HUES64 (cell line): ENCODE results near the gene RFX4.

ENCODE experiments used
- H3K27ac ChIP-seq: 2 replicates; pipeline ENCODE4 v1.7.0; 2013; ENCODE audit warnings: low read depth, low read length, inconsistent platforms
- H3K27me3 ChIP-seq: 2 replicates; pipeline ENCODE4 v1.6.1; 2013; ENCODE audit warnings: mild to moderate bottlenecking, low read length; ENCODE audit not compliant: insufficient read depth
- H3K36me3 ChIP-seq: 2 replicates; pipeline ENCODE4 v1.6.1; 2013; ENCODE audit warnings: mild to moderate bottlenecking, low read length; ENCODE audit not compliant: insufficient read depth
- H3K4me1 ChIP-seq: 2 replicates; pipeline ENCODE4 v1.6.1; 2013; ENCODE audit warnings: mild to moderate bottlenecking, low read length, moderate library complexity; ENCODE audit not compliant: insufficient read depth
- H3K4me3 ChIP-seq: 2 replicates; pipeline ENCODE4 v1.5.1; 2013; ENCODE audit warnings: mild to moderate bottlenecking, low read length, moderate library complexity
- H3K9ac ChIP-seq: 2 replicates; pipeline ENCODE4 v1.6.1; 2013; ENCODE audit warnings: mild to moderate bottlenecking, low read depth, low read length
- H3K9me3 ChIP-seq: 2 replicates; pipeline ENCODE4 v1.6.1; 2013; ENCODE audit warnings: low read depth, low read length; ENCODE audit not compliant: insufficient read depth
- WGBS: fragments of 150-250, 120-280 bp; methylation state at CpG from one replicate; pipeline ENCODE4 v1.1.7; 2013; ENCODE audit warnings: missing lambda C conversion rate; 5-methylcytosine and 5-hydroxymethylcytosine counted together

RFX4 gene

GRCh38 chr12:106733660-106734059, 150.9 kb downstream of the RFX4 start:
- Histone ChIP-seq H3K27me3 (no peaks in the 10 kb centered on the region), H3K4me1 (0 out of 2 replicates have a peak, but pooled peaks cover 4% of the 10 kb centered on the region), H3K9ac (no peak overlapping the region), H3K4me3 (no peak overlapping the region), H3K27ac (no peak overlapping the region), H3K36me3 (no peaks in the 10 kb centered on the region), H3K9me3 (no peaks in the 10 kb centered on the region)
- WGBS: 85% methylated on average over 4 of the region's 4 CpGs

DNA sequence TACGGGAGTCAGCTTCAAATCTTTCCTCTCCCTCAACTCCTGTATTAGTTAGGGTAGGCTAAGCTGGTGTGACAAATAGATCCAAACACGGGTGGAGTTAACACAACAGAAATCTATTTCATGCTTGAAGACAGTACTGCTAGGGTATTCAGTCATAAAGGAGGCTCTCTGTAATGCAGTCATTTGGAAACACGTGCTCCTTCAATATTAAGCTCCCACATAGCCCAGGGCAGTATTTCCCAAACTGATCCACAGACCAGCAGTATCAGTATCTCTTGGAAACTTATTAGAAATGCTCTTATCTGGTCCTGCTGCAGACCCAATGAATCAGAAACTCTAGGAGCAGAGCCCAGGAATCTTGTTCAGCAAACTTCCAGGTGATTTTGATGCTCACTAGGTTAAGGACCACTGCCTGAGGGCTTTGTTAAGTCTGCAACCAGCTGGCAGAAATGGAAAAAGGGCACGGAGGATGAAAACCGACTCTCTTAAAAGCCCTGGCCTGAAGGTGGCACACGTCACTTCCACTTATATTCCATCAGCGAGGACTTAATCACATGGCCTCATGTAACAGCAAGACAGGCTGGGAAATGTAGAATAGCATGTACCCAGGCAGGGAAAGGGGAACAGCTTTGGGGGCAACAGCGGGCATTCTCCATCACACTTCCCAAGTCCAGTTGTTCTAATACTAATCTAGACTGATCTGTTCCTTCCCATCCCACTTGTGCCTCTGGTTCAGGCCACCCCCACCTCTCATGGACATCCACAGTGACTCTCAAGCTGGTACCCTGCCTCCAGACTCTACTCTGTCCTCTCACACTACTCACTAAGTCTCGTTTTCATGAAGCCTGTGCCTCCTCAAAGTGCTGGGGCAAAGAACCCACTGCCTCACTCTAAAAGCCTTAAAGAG, 153.5 kb downstream of the RFX4 start:
- Histone ChIP-seq H3K9me3 (no peaks in the 10 kb centered on the region), H3K4me3 (no peak overlapping the region), H3K27me3 (no peaks in the 10 kb centered on the region), H3K27ac (no peak overlapping the region), H3K36me3 (no peaks in the 10 kb centered on the region), H3K9ac (no peak overlapping the region), H3K4me1 (peaks cover 21% of the 10 kb centered on the region)
- 89% methylated on average over 8 of the region's 9 CpGs for WGBS

- Histone ChIP-seq H3K27ac (no peak overlapping the region), H3K9me3 (no peaks in the 10 kb centered on the region), H3K36me3 (no peaks in the 10 kb centered on the region), H3K9ac (no peak overlapping the region), H3K27me3 (no peaks in the 10 kb centered on the region), H3K4me3 (no peak overlapping the region), H3K4me1 (peaks cover 42% of the 10 kb centered on the region)
- WGBS: 90% methylated on average over 3 of the region's 4 CpGs
Observed at GRCh38 chr12:106739318-106739717, 156.5 kb downstream of the RFX4 start.

DNA sequence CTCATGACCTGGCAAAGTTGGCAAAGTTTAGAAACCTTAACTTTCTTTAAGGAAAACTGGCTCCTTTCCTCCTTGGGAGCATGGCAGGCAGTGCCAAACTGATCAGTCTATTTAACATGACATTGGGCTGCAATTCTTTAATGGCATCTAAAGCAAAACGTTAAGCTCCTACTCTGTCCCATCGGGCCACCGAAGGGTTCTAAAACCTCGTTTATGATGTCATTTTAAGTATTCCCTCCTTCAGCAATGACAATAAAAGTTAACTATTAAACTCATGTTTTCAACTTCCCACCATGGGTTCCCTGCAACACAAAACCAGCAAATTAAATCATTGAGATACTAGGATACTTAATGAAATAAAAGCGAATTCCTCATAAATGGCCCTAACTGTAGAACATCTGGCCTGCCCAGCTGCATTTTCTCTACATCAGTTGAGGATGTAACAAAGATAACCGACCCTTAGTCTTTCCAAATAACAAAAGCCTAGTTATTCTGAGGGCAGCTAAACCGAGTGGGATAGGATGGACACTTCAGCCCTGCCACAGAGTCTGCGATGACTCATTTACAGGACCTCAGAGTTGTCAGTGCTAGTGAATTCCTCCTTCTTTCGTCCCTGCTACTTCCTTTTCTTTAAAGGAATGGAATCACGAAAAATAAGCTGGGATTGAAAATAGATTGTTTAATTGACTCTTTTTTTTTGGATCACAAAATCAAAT, 157.2 kb downstream of the RFX4 start:
- no peak overlapping the region for H3K9ac ChIP-seq
- H3K36me3 ChIP-seq: no peaks in the 10 kb centered on the region
- peaks cover 47% of the 10 kb centered on the region for H3K4me1 ChIP-seq
- no peaks in the 10 kb centered on the region for H3K27me3 ChIP-seq
- no peak overlapping the region for H3K4me3 ChIP-seq
- 58% methylated on average over 9 of the region's 10 CpGs for WGBS
- no peak overlapping the region for H3K27ac ChIP-seq
- H3K9me3 ChIP-seq: no peaks in the 10 kb centered on the region

DNA sequence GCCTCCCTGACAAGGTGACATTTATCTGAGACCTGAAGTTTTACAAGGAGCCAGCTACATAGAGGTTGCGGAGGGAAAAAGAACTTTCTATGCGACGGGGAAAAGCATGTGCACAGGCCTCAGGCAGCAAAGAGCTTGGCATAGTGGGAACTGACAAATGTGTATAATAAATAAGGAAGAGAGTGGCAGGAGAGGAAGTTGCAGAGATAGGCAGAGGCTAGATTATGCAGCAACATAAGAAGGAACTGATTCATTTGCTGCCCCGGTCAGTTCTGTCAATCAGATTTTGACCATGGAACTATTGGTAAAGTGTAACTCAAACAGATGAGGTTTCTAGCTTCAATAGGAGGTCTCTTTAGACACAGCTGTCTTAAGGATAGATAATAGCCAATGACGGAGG, 158.0 kb downstream of the RFX4 start:
- WGBS: 94% methylated on average over 5 of the region's 5 CpGs
- no peaks in the 10 kb centered on the region for H3K27me3 ChIP-seq
- no peak overlapping the region for H3K27ac ChIP-seq
- H3K9ac ChIP-seq: no peak overlapping the region
- H3K36me3 ChIP-seq: no peaks in the 10 kb centered on the region
- peaks cover 50% of the 10 kb centered on the region for H3K4me1 ChIP-seq
- H3K4me3 ChIP-seq: no peak overlapping the region
- no peaks in the 10 kb centered on the region for H3K9me3 ChIP-seq

DNA sequence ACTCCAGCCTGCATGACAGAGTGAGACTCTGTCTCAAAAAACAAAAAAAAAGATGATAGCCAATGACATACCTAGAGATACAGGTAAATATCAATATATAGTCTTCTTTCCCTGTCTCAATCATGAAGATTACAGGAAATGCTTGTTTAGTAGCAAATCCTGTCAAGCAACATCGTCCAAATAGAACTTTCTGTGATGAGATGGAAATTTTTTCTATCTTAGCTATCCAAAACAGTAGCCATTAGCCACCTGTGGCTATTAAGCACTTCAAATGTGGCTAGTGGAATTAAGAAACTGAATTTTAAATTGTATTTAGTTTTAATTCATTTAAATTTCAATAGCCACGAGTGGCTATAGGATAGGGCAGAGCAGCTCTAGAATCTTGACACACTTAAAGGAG, 158.4 kb downstream of the RFX4 start:
- no peaks in the 10 kb centered on the region for H3K9me3 ChIP-seq
- 58% methylated on average over 1 of the region's 2 CpGs for WGBS
- H3K4me3 ChIP-seq: no peak overlapping the region
- no peaks in the 10 kb centered on the region for H3K36me3 ChIP-seq
- no peaks in the 10 kb centered on the region for H3K27me3 ChIP-seq
- H3K4me1 ChIP-seq: peaks cover 50% of the 10 kb centered on the region
- H3K9ac ChIP-seq: no peak overlapping the region
- no peak overlapping the region for H3K27ac ChIP-seq

GRCh38 chr12:106743270-106743988, 160.6 kb downstream of the RFX4 start:
- H3K36me3 ChIP-seq: no peaks in the 10 kb centered on the region
- no peaks in the 10 kb centered on the region for H3K27me3 ChIP-seq
- H3K9ac ChIP-seq: no peak overlapping the region
- no peaks in the 10 kb centered on the region for H3K9me3 ChIP-seq
- H3K27ac ChIP-seq: no peak overlapping the region
- no peak overlapping the region for H3K4me3 ChIP-seq
- H3K4me1 ChIP-seq: peaks cover 46% of the 10 kb centered on the region
- WGBS: 61% methylated on average over 7 of the region's 8 CpGs

DNA sequence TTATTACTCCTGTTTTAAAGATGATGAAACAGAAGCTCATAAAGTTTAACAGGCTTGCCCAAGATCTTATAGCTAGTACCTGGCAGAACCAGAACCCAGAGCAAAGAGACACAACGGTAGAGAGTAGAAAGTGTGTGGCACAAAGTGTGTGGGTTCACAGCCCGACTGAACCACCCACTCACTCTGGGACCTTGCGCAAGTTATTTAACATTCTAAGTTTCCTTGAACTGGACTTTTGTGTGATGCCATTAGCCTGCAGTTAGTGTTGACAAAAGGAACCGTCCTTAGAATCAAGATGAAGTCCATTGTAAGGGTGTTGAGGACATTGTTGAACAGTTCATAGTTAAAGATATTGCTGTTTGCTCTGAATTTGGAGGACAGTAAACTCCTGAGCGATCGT, 161.8 kb downstream of the RFX4 start:
- WGBS: 90% methylated on average over 6 of the region's 6 CpGs
- H3K9ac ChIP-seq: no peak overlapping the region

DNA sequence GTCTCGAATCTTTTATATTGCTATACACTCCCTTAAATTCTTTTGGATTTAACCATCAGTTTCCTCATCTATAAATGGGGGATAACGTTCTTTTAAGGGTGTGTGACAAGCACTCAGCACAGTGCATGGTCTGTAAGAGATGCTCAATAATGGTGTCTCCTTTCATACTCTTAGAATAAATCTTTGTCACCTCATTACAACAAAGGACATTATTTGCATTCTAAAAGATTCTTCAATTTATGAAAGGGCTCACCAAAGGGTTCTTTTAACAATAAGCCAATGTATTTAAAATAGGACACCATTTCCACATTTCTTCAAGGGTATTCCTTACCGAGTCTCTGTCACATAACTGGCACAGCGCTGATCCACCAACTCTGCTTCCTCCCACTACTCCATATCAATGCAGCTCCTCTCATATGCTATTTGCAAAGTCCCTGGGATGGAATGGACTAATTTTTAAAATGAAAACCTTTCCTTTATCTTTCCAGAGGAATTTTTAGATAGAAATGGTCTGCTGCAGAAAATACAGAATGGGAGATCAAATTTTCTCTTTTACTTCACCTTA, 162.5 kb downstream of the RFX4 start:
- 88% methylated on average over 3 of the region's 4 CpGs for WGBS

More for the DNA sequence above, 161.8 kb downstream of the RFX4 start:
- Histone ChIP-seq H3K27me3 (no peaks in the 10 kb centered on the region), H3K27ac (no peak overlapping the region), H3K9me3 (no peaks in the 10 kb centered on the region), H3K36me3 (no peaks in the 10 kb centered on the region), H3K4me1 (peaks cover 41% of the 10 kb centered on the region), H3K4me3 (no peak overlapping the region)

DNA sequence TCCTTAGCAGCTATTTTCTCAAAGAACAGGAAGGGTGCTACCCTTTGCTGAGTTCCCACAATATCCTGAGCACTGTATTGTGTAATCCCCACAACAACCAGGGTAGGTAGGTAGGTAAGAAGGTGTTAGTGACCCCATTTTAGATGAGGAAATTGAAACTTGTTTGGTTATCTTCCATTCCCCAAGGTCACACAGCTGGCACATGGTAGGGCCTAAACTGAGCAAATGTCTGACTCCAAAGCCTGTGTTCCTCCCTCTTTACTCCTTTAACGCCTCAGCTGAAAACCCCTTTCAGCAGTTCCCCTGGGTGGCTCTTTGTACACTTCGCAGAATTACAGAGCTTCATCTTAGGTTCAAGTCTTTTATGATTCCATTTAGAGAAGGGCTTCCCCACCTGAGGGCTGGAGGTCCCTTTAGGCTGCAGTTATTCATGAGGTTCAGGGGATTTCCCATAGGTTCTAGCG, 165.2 kb downstream of the RFX4 start:
- 93% methylated on average over 3 of the region's 3 CpGs for WGBS
- no peaks in the 10 kb centered on the region for H3K9me3 ChIP-seq
- peaks cover 21% of the 10 kb centered on the region for H3K4me1 ChIP-seq
- H3K4me3 ChIP-seq: no peak overlapping the region
- H3K27ac ChIP-seq: no peak overlapping the region
- no peaks in the 10 kb centered on the region for H3K36me3 ChIP-seq
- no peaks in the 10 kb centered on the region for H3K27me3 ChIP-seq
- H3K9ac ChIP-seq: no peak overlapping the region

More for the DNA sequence above, 162.5 kb downstream of the RFX4 start:
- Histone ChIP-seq H3K9ac (no peak overlapping the region), H3K4me1 (peaks cover 35% of the 10 kb centered on the region), H3K27me3 (no peaks in the 10 kb centered on the region), H3K4me3 (no peak overlapping the region), H3K27ac (no peak overlapping the region), H3K36me3 (no peaks in the 10 kb centered on the region), H3K9me3 (no peaks in the 10 kb centered on the region)
